ENCODE measurements around the gene GIMAP5.

The GIMAP5 gene

DNA sequence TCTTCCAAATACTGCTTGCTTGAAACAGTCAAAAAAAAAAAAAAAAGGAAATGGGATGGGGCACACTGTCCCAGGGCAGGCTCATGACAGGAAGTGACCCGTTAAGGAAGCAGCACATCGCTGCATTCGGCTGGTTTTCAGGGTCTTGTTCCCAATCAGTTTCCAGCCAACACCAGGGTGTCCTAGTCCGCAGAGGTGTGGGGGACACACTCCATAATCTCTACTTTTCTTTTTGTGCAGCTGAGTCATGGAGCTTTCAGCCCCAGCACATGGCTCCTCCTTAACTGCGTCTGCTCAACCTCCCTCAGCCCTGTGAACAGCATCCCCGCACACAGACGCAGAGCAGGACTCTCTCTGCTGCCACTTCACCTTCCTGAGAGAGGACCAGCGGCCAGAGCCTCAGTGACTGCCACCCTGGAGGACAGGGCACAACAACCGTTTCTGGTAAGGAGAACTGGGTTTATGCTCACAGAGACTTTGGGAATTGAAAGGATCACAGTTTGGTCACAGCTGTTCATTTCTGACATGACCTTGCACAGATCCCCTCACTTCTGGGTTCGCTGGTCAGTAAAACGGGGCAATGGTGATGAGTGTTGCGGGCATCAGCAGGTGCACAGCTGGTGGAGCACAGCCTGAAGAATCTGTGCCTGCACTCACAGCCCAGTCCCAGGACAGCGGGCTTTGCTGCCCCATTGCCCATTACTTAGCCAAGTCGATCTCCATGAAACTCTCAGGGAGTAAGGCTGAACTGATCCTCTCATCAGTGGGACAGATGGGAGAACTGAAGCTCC lies at the start of gene GIMAP5:
GIMAP5 (plus strand) TSS at position 154 of the 791 bp plus-strand sequence. CDS start 3,467 bp downstream, outside the sequence.
- no peak for DNase-seq (ENCODE audit: low read depth, low spot score)

DNA sequence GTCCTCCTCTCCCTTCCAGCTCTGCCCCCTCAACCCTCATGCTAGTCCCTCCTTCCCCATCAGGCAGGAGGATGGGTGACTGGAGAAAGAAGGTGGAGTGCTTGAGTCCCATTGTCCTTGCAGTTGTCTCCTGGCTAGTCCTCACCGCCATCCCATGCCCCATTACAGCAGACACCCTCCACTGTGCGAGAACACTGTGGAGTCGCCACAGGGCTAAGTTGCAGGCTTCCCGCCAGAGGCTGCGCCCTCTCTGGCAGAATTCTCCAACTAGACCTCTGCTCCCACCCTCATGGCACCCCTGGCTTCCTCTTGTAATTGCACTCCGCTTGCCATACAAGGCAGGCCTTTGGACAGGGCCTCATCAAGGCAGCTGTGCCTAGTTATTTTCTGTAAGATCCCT lies 48.6 kb upstream of the GIMAP5 start:
- DNase-seq (ENCODE audit: low read depth, low spot score), result no peak

DNA sequence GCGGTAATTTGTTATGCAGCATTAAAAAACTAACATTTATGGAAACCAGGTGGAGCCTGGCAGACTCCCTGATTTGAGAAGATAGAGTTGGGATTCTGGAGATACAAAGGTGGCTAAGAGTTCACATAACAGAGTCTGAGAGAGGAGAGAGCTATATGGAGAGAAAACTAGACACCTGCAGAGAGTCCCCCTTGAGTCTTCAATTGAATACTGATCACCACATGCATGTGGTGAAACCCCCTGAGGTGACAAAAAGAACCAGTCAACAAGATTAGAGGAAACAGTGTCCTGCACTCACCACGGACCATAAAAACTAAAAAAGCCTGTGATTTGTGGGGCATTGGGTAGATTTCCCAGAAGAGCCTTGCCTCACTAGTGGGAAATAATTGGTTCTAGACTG lies 41.6 kb upstream of the GIMAP5 start:
- DNase-seq (ENCODE audit: low read depth, low spot score), result no peak

DNA sequence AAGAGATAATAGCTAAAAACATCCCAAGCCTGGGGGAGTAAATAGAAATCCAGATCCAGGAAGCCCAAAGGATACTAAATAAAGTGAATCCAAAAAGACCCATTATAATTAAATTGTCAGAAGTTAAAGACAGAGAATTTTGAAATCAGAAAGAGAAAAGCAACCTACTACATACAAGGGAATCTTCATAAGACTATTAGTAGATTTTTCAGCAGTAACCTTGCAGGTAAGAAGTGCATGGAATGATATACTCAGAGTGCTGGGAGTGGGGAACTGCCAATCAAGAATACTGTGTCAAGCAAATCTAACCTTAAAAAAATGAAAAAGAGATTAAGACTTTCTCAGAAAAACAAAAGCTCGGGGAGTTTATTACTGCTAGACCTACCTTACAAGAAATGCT lies 34.0 kb upstream of the GIMAP5 start:
- DNase-seq (ENCODE audit: low read depth, low spot score), result no peak

DNA sequence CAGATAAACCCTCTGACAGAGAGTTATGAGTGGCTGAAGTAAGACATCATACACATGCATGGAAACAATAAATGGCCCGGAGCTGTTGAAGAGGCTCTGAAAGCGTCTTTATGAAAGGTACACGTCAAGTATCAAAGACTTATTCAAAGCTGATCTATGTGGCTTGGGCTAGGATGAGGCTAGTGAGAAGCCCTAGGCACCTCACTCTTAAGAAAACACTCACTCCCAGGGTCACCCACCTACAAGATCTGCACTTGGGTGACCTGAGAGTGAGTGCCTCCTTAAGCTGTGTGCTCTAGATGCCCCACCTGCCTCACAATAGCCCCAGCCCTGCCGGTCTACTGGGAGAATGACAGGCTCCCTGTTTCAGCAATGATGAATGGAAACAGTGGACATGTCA lies 21.9 kb upstream of the GIMAP5 start:
- no peak for DNase-seq (ENCODE audit: low read depth, low spot score)

DNA sequence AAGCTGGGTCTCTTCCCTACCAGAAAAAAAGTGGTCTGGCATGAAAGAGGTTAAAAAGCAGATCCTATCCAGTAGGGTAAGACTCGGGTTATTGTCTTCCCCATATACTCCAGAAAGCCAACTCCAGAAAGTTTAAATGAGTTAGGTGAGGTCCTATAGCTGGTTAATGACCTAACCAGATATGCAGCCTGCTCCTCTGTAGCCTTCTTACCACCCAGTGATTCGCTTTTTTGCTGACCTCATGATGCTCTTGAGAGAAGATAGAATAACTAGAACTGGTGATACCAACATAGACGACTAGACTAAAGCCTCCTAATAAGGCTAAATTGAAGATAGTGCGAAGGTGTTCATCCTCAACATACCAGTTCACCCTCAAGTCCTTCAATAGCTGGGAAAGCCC lies 21.5 kb upstream of the GIMAP5 start:
- DNase-seq (ENCODE audit: low read depth, low spot score), result no peak

DNA sequence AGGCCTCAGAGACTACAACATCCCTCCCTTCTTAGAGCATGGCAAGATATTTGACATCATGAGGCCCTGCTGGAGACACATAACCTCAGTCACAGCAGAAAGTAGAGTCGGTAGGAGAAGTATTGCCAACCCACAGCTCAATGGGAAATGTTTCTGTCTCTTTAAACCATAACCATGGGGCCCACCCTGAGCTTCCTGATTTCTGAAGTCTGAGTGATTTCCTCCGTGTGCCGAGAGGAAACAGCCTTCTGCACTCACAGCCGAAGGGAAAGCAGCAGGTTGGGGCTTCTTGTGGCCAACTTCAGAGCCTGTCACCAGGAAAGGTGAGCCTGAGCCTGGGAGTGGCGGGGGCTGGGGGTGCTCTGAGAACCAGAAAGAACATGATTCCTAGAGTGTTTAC lies 20.9 kb upstream of the GIMAP5 start, which contains the start of gene GIMAP1:
GIMAP1 (plus strand) TSS at position 246 of the 400 bp plus-strand sequence. CDS start 2,435 bp downstream, outside the sequence.
- DNase-seq (ENCODE audit: low read depth, low spot score), result no peak

DNA sequence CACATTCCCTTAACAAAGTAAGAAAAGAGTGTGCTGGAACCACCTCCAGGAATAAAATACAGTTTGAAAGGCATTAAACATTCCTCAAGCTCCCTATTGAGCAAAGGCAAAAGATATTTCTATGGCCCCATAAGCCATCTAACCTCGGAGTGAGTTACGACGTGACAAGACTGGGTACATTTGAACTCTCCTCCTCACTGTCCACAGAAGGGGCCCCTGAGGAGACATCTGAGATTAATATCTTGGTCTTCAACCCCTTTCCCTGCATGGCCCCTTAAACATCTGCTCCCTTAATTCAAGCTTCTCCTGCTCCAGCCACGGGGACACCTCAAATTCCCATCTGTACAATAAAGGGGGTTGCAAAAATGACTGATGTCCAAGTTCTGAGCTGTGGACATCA lies 20.3 kb upstream of the GIMAP5 start:
- no peak for DNase-seq (ENCODE audit: low read depth, low spot score)

DNA sequence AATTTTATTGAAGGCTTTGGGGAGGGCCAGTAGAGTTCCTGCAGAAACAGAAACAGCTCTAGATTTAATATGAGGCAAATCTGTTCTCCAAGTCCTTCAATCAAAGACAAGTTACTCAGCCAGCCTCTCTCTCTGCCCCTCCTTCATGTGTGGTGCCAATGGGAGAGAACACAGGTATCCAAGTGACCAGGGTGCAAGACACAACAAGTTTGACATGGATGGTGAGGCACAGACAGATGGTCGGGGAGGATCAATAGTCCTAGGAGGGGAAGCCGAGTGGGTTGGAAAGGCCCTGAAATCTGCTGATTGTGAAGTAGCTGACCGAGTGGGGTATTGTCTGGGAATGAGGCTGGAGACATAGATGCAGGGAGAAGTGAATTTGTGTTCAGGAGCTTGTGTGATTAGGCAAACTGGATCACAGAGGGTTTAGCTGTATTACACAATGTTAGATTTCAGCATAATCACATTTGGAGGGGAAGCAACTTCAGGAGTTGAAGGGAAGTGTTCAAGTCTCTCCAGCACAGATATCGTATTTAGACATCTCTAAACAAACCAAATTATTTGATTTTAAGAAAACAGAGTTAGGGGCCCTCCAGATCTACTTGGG lies 19.3 kb upstream of the GIMAP5 start:
- DNase-seq (ENCODE audit: low read depth, low spot score), result no peak

DNA sequence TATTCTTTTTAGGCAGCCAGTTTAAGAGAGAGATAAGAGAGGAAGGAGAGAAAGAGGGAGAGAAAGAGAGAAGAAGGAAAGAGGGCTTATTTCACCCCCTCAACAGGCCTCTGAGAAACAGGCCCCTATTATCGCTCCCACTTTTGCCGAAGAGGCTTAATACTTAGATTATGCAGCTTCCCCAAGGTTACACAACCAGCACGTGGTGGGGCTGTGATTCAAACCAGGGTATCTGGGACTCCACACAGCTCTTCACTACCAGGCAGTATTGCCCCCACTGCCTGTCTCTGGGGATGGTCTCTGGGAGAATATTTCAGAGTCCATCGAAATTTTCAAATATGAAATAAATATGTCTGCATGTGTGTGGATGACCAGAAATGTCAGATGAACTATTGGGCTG lies 17.8 kb upstream of the GIMAP5 start:
- no peak for DNase-seq (ENCODE audit: low read depth, low spot score)

DNA sequence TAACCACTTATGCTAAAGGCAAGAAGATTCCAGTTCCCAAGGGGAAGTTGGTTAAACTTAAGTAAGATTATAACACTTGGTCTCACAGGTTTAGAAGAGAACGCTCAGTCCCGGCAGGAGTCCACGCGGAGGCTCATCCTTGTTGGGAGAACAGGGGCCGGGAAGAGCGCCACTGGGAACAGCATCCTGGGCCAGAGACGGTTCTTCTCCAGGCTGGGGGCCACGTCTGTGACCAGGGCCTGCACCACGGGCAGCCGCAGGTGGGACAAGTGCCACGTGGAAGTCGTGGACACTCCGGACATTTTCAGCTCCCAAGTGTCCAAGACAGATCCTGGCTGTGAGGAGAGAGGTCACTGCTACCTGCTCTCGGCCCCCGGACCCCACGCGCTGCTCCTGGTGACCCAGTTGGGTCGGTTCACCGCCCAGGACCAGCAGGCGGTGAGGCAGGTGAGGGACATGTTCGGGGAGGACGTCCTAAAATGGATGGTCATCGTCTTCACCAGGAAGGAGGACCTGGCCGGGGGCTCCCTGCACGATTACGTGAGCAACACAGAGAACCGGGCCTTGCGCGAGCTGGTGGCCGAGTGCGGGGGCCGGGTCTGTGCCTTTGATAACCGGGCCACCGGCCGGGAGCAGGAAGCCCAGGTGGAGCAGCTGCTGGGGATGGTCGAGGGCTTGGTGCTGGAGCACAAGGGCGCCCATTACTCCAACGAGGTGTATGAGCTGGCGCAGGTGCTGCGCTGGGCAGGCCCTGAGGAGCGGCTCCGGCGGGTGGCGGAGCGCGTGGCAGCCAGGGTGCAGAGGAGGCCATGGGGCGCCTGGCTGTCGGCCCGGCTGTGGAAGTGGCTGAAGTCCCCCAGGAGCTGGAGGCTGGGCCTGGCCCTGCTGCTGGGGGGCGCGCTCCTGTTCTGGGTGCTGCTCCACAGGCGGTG lies 17.0 kb upstream of the GIMAP5 start:
- DNase-seq (ENCODE audit: low read depth, low spot score), result no peak

DNA sequence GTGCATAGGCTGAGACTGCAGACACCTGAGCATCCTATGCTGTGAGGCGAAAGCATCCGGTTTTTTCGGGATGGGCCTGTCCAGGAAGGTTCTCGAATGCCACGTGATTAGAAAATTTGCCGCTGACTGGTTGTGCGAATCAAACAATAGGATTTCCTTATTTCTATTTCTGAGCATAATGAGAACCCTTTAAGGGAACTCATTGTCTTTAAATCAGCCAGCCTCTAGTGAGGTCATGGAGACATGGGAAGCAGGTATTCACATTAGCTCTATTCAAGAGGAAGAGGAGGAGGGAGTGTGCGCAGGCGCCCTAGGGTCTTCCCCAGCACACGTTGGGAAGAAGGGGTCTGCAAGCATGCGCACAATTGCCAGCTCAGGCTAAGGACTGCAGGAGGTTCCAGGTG lies 15.2 kb upstream of the GIMAP5 start:
- DNase-seq (ENCODE audit: low read depth, low spot score), result no peak

DNA sequence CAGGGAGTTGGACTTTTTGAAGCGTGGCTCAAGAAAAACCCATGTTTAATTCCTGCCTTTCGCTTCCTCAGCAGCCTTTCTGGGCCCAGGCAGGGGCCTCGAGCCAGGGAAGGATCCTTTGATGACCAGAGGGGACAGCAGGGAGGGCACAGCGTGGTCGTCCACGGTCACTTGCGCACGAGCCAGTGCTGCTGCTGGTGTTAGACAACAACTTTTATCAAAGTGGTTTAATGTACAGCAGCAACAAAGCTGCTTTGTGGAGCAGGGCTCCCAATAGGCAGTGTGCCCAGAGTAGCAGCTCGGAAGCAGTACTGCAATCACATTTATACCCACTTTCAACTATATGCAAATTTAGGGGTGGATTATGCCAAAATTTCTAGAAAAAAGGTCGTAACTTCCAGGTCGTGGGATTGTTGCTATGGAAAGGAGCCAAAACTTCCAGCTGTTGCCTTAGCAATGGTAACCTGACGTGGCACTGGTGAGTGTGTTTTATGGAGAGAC lies 14.7 kb upstream of the GIMAP5 start:
- peak; percentile 1 for DNase-seq (ENCODE audit: low read depth, low spot score)

DNA sequence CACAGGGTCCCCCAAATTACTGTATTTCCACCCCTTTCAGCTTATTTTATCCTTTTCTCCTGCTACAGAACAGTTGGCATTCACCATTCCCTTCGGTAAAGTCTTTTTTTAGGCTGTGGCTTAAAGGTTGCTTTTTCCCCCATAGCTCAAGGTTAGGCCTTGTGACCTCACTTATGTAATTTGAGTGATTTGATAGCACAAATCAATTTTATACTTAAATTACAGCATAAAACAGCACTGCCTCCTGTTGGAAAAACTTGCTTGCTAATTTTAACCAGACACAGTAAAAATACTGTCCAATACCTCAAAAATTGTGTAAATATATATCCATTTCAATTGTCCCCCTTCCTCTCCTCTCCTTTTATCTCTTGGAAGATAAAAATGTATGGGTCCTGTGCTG lies 13.8 kb upstream of the GIMAP5 start:
- DNase-seq (ENCODE audit: low read depth, low spot score), result no peak

DNA sequence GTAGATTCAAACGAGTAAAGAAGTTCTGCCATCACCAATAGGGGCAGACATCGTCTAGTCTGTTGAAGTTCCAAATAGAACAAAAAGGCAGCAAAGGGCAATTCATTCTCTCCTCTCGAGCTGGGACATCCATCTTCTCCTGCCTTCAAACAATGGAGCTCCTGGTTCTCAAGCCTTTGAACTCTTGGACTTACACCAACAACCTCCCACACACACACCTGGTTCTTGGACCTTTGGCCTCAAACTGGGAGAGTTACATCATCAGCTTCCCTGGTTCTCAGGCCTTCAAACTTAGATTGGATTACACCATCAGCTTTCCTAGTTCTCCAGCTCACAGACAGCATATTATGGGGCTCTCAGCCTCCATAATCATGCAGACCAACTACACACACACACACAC lies 9.8 kb upstream of the GIMAP5 start:
- no peak for DNase-seq (ENCODE audit: low read depth, low spot score)

DNA sequence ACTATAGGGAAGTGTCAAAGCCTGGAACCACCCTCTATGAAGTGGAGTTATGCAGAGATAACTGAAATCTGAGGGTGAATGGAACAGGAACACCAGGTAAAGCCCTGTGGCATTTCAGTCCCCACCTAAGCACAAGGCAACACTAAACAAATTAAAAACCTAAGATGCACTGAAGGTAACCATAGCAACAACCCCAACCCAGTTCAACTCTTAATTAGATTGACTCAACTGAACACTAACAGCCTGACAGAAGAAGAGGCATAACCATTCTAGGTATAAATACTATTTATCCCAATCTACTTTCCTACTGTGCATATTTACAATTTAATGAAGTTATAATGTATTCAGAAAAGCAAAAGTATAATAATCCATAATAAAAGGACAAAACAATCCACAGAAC lies 9.2 kb upstream of the GIMAP5 start:
- DNase-seq (ENCODE audit: low read depth, low spot score), result no peak

DNA sequence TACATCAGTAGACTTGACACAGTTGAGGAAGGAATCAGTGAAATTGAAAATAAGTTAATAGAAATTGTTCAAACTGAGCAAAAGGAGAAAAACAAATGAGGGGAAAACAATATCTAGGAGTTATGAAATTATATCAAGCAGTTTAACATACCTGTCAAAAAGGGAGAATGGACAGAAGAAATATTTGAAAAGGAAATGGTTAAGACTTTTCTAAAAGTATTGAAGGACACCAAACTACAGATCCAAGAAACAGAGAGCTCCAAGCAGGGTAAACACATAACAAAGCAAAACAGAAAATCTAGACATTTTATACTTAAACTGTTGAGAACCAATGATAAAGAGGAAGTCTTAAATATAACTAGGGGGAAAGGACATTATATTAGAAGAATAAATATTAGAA lies 8.6 kb upstream of the GIMAP5 start:
- no peak for DNase-seq (ENCODE audit: low read depth, low spot score)

DNA sequence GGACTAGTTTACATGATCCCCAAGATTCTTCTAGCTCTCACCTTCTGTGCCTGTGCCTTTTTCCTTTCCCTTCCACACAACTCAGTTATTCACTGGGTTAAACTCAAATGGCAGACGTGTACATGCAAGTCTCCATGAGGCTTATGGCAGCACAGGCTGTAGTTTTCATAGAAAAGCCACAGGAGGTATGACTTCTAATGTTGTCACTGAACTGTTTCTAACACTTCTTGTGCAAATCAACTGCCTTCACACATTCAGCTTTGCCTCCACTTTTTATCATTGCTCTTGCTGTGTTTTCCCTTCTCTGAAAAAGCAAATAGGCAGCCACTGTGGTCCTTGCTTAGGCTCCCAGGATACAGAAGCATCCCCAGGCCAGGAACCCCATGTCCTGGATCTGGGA lies 5.3 kb upstream of the GIMAP5 start:
- DNase-seq (ENCODE audit: low read depth, low spot score), result no peak

DNA sequence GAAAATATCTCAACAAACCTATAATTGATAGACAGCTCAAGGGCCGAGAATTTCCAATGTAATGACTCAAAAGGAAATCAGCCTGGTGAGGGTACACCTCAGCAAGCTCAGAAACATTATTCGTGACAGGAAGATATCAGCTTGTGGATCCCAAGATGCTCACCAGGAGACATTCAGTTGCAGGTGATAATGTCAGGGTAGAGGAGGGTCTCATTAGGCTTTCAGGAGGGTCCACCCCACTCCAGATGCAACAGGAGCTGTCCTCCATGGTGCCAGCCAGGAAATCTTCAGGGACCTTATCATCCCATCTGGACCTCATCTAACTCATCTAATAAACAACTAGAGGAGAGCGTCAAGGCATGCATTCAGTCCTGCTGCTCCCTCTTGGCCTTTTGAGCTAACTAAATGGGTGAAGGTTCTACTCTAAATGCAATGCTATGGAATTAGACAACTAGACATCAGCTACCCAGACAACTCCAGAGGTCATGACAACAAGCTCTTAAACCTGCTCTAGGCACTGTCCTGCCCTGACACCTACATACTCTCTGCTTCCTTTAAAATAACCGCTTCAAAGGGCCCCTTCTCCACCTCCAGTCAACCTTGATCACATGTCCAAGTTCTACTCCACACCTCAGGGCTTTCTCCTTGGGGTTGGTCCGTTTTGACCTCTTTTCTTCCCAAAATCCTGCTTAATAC lies 4.3 kb upstream of the GIMAP5 start:
- no peak for DNase-seq (ENCODE audit: low read depth, low spot score)

DNA sequence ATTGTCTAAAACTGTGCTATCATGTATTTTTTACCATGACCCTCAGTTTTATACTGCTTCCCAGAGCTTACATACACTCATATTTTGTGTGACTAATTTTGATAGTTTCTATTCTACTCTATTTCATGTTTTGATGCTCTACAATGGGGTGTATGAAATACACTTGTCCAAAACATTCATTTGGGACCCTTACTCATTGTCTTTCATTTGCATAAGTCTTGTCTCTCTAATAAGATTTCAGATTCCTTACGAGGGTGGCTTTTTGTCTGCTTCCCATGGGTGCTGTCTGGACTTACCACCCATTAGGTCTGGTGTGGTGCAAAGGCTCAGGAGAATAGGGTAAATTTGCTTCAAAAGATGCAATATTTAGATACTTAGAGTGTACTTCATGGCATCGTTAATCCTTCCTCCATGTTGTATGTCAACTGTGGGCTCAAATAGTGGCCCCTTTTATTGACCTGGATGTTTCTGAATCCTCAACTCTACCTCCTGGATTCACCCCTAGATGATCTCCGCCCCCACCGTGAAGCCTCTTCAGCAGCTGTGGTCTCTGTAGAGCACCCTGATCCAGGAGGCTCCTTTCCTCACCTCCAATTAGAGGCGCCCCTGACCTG lies 3.6 kb upstream of the GIMAP5 start:
- DNase-seq (ENCODE audit: low read depth, low spot score), result no peak

DNA sequence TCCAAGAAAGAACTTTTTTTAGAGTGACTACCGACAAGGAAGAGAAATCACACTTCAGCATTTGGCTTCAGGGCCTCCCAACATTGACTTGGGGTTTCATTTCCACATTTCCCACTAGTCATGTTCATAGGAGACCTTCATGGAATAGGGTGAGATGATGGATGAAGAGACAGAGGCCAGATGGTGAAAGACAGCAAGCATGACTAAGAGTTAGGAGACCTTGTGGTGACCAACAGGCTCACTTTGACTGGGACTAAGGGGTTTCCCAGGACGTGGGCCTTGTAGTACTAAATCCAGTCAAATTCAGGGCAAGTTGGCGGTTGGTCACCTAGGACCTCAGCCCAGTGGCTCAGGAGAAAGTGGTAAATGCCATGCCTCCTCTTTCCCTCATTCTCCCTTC lies 3.0 kb upstream of the GIMAP5 start:
- DNase-seq (ENCODE audit: low read depth, low spot score), result no peak
